HG03095 (cell line): Measurements from ENCODE around the gene DLK1.

Experiments
- ATAC-seq: cut with Tn5 transposase; IDR thresholded peaks from one replicate; pipeline ENCODE4 v1.9.1; 2021; ENCODE audit warnings: moderate library complexity; ENCODE audit not compliant: unreplicated experiment

The DLK1 gene

GRCh38 chr14:100731846-100732765 lies 5.4 kb downstream of the DLK1 start:
- no peak for ATAC-seq

GRCh38 chr14:100732766-100733100 lies 6.0 kb downstream of the DLK1 start:
- ATAC-seq, result no peak

- no peak for ATAC-seq
These were observed 6.6 kb downstream of the DLK1 start for GRCh38 chr14:100733152-100733850.

GRCh38 chr14:100734031-100734990 lies 7.6 kb downstream of the DLK1 start:
- ATAC-seq, result no peak

- no peak for ATAC-seq
These were observed 8.6 kb downstream of the DLK1 start for GRCh38 chr14:100735271-100735670.

- no peak for ATAC-seq
These were observed 9.8 kb downstream of the DLK1 start for GRCh38 chr14:100736269-100737180.

GRCh38 chr14:100737526-100737925 lies 10.8 kb downstream of the DLK1 start:
- ATAC-seq, result no peak

- ATAC-seq, result no peak
These were observed 11.6 kb downstream of the DLK1 start for GRCh38 chr14:100738269-100738691.

- no peak for ATAC-seq
These were observed 12.0 kb downstream of the DLK1 start for GRCh38 chr14:100738704-100739131.

- no peak for ATAC-seq
These were observed 12.6 kb downstream of the DLK1 start for GRCh38 chr14:100739306-100739705.

- ATAC-seq, result no peak
These were observed 13.6 kb downstream of the DLK1 start for GRCh38 chr14:100740196-100740825.

- no peak for ATAC-seq
These were observed 14.2 kb downstream of the DLK1 start for GRCh38 chr14:100740929-100741328.

- no peak for ATAC-seq
These were observed 15.3 kb downstream of the DLK1 start for GRCh38 chr14:100741966-100742365.

GRCh38 chr14:100746326-100746725 lies 19.6 kb downstream of the DLK1 start:
- no peak for ATAC-seq

GRCh38 chr14:100747021-100747586 lies 20.4 kb downstream of the DLK1 start:
- ATAC-seq, result no peak

GRCh38 chr14:100747736-100748135 lies 21.0 kb downstream of the DLK1 start:
- ATAC-seq, result no peak

- no peak for ATAC-seq
These were observed 21.7 kb downstream of the DLK1 start for GRCh38 chr14:100748403-100748802.

- no peak for ATAC-seq
These were observed 22.3 kb downstream of the DLK1 start for GRCh38 chr14:100748944-100749343.

GRCh38 chr14:100749967-100750597 lies 23.4 kb downstream of the DLK1 start:
- ATAC-seq, result no peak
